HG02943 (cell line): ENCODE data around the gene RAB11FIP3.

Experiments used
- ATAC-seq: cut with Tn5 transposase; IDR thresholded peaks from one replicate; pipeline ENCODE4 v1.9.1; 2021; ENCODE audit warnings: mild to moderate bottlenecking, low read depth, moderate library complexity; ENCODE audit not compliant: unreplicated experiment

Gene RAB11FIP3

GRCh38 chr16:512802-513201 lies 87.4 kb downstream of the RAB11FIP3 start:
- no peak for ATAC-seq

DNA sequence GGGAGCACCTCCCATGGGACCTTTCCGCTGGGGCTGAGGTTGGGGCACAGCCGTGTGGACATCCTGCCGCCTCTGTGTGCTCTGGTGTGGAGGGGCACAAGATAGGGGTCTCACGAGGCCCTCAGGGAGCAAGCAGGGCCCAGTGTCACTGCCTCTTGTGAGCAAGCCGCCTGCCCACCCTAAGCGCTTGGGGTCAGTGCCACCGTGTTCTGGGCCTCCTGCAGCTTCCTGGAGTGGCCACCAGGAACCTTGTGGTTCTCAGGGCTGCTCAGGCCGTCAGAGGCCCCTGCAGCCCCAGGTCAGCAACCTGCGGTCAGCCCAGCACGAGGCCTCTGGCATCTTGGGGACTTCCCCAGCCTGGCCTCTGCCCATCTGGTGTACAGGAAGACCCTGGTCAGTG lies 88.5 kb downstream of the RAB11FIP3 start:
- no peak for ATAC-seq

GRCh38 chr16:515175-515938 lies 89.9 kb downstream of the RAB11FIP3 start:
- ATAC-seq = no peak

GRCh38 chr16:515939-516226 lies 90.4 kb downstream of the RAB11FIP3 start:
- ATAC-seq = no peak

DNA sequence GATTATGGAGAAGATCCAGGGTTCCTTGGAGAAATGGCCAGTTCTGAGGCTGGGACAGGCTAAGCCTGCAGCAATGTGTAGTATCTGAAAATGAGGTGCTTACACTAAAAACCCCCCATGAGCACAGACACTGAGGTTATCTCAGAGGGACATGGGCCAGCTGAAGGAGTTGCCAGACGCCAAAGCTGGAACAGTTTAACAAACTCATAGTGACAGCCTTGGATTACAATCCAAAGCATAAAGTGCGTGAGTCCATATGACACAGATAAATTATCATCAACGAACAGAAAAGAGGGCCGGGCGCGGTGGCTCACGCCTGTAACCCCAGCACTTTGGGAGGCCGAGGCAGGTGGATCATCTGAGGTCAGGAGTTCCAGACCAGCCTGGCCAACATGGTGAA lies 90.9 kb downstream of the RAB11FIP3 start:
- no peak for ATAC-seq

DNA sequence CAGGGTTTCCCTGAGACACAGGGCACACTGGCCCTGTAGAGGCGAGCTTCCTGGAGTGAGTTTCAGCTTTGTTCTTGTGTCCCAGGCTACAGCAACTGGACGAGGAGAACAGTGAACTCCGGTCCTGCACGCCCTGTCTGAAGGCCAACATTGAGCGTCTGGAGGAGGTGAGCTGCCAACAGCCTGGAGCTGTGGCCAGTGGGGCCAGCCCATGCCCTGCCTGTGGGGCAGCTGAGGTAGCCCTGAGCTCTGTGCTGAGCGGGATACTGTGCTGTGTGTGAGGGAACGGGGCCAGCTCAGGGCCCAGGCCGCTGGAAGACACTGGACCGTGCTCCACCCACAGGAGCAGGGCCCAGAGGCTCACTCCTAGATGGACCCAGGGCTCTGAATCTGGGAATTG lies 93.4 kb downstream of the RAB11FIP3 start:
- ATAC-seq = no peak

DNA sequence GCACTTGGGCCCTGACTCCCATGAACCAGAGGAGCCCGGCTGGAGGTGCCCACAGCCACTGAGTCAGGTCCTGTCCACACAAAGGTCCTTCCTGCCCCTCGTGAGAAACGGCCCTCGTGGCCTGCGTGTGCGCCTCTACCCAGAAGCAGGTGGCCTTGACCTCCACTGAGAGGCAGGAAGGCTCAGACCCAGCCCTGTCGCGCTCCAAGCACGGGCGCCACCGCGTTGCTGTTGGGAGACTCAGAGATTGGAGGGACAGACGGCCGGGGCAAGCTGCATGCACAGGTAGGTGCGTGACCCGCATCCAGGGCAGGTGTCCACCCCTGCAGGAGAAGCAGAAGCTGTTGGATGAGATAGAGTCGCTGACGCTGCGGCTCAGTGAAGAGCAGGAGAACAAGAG lies 94.0 kb downstream of the RAB11FIP3 start:
- no peak for ATAC-seq

GRCh38 chr16:519841-520687 lies 94.6 kb downstream of the RAB11FIP3 start:
- ATAC-seq = no peak

- no peak for ATAC-seq
Observed at GRCh38 chr16:520847-521246, 95.4 kb downstream of the RAB11FIP3 start.

DNA sequence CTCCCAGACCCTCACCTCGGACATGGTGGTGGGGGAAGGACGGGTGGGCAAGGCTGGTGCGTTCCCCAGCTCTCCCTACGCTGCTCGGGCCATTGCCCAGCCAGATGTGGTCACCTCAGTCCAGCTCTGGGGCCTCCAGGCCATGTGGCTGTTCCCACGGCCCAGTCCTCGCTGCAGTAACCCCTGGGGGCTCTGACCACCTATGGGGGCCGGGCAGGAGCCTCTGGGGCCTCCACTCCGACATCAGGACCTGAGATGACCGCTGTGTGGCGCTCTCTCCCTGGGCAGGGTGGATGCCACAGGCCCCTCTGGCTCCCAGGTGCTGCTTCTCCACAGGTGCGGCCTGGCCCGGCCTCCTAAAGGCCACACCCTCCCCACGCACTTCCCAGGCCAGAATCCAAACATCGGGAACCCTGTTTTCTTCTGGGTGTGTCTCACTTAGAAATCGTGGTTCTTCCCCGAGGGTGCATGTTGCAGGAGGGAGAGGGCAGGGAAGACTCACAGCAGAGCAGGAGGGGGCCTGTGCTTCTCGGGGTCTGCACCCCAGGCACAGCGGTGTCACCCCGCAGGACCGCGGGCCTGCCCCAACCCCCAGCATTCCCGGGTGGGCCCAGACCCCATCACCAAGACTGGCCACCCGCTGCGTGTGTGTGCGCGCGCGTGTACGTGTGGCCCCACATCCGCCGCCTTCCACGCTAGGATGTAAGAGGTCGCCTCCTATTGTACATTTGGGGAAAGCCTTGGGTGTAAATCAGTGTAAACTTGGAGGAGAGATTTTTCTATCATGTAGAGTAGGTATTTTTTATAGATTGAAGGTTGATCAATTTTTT lies 96.1 kb downstream of the RAB11FIP3 start:
- no peak for ATAC-seq

DNA sequence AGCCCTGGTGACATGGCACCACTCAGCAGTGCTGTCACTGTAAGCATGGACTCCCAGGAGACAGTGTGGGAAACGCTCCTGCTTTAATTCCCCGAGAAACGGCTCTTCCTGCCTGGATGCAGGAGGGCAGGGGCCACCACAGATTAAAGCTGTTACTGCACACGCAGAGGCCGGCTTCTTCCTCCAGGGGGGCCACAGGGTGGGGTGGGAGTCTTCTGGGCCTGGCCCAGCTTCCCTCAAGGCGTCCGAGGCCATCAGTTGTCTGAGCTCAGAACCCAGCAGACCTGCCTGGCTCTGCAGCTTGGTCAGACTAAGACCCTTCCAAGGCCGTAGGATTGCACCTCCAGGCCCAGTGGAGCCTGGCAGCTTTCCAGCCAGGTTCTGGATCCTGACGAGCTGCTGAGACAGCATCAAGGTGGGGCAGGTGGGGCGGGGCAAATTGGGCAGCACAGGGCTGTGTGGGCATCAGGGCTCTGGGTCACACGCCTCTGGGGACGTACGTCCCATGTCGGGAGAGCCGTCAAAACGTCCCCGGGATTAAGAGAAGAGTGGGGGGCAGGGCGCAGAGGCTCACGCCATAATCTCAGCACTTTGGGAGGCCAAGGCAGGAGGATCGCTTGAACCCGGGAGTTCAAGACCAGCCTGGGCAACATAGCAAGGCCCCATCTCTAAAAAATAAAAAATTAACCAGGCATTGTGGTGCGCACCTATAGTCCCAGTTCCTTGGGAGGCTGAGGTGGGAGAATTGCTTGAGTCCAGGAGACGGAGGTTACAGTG lies 97.1 kb downstream of the RAB11FIP3 start:
- ATAC-seq = no peak

DNA sequence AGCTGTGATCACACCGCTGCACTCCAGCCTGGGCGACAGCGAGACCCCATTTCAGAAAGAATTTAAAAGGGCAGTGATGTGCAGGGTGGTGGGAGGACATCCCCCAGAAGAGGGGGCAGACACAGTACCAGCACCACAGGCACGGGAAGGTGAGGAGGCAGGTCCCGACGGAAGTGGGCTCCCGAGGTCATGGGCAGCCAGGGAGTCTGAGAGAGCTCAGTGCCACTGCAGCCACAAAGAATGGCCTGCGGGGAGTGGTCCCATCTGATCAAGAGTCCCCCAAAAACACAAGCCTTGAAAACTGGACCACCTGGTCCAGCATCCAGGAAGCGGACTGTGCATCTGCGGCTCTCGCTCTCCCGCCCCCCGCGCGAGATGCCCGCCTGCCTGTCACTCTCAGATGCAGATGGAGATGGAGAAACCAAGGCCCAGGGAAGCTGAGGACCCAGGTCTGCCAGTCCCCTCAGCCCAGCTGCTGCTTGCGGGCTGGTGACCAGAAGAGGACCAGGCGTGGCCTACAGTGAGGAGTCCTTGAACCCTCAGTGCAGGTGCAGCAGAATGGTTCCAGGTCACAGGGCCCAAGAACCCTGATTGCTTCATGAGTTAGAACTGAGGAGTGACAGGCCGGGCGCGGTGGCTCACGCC lies 97.8 kb downstream of the RAB11FIP3 start:
- ATAC-seq = no peak

- no peak for ATAC-seq
Observed at GRCh38 chr16:524274-525040, 99.0 kb downstream of the RAB11FIP3 start.

DNA sequence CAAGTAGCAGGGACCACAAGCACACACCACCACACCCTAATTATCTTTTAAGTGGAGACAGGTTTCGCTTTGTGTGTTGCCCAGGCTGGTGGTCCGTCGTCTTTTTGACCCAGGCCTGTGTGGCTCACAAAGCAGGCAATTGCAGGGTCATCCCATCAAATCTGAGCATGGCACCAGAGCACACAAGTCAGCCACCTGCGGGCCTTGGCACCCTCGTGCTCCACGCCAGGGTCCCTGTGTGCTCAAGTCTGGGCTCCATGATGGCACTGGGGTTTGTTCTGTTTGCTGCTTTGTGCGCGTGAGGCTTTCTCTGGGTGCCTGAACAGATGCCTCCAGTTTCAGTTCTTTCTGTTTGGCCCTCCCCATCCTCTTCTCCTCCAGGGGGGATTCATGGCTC lies 99.7 kb downstream of the RAB11FIP3 start:
- ATAC-seq = no peak

- ATAC-seq = no peak
Observed at GRCh38 chr16:525520-526180, 100.2 kb downstream of the RAB11FIP3 start.

DNA sequence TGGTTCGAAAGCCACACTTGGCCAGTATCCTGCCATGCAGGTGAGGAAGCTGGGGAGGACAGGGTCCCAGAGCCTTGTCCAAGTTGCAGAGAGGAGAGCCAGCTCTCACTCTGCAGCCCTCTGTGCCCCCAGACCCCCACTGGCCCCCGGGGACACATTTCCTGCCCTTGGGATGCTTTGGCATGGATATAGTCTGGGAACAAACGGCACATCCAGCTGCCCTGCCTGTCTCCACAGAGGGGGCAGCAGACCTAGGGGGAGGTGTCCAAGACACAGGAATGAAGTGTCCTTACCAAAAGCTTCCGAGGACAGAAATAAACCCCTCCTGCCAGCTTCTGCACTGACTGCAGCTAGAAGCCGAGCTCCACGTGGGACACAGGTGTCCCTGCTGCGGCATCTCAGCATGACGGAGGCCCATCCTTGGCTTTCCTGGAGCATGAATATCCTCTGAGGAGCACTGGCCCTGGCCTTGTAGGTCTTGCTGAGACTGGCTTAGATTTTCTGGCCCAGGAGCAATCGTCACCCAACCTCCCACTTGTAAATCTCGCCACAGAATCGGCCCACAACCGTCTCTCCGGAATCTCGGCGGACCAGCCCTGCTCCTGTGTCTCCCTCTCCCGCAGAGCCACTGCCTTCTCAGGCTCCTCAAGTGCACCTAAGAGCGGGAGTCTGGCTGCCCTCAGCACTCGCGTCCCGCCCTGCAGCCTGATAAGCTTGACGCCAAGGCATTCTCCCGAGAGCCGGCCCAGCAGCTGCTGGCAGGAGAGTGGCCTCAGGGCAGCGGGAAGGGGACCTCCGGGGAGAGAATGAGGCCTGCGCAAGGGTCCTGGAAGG lies 100.9 kb downstream of the RAB11FIP3 start:
- peak; percentile 5 for ATAC-seq

- ATAC-seq = peak; percentile 55
Observed at GRCh38 chr16:527015-527903, 101.8 kb downstream of the RAB11FIP3 start, which contains the start of gene CAPN15. CAPN15 (plus strand) TSS chr16:527712; CDS start chr16:546839, 19,127 bp downstream.
